GM12878 (cell line): Measurements from ENCODE around the gene ARHGEF37. TPM values are rescaled to one million over a fixed set of nuclear protein-coding genes. Genes with fewer than 3 reads are reported as not detected.

Experiments
- ATAC-seq: fragments of 200-7000 bp; cut with Tn5 transposase; 3 replicates; pipeline ENCODE4 v1.9.1; 2020; ENCODE audit warnings: mild to moderate bottlenecking, moderate library complexity
- BruUV-seq: library from RNA; stranded (reverse); fragments of 400-500 nt; replicated peaks from 2 replicates; lab custom pipeline; 2021; lab: Mats Ljungman, UMichigan
- CTCF ChIA-PET: fragments of 300-600 bp; sonication (Branson Sonifier 250); formaldehyde crosslinking; extraction: SDS; loops from one replicate; lab custom pipeline; 2021; ENCODE audit warnings: inconsistent platforms; lab: Yijun Ruan, JAX
- POLR2A ChIA-PET: fragments of 350-600 bp; formaldehyde crosslinking; extraction: SDS; loops from one replicate; lab custom pipeline; 2021; ENCODE audit warnings: inconsistent platforms; lab: Charles Lee
- RAD21 ChIA-PET: fragments of 300-600 bp; sonication (Branson Sonifier 250); formaldehyde crosslinking; loops from one replicate; lab custom pipeline; 2023; ENCODE audit warnings: antibody characterized with exemption; ENCODE audit not compliant: unreplicated experiment; lab: Charles Lee
- SMC1A ChIA-PET: fragments of 300-600 bp; sonication (Branson Sonifier 250); formaldehyde crosslinking; loops from one replicate; lab custom pipeline; 2023; ENCODE audit not compliant: unreplicated experiment, uncharacterized antibody; lab: Charles Lee
- DNase-seq: peaks from one replicate; pipeline ENCODE4 v3.0.0-alpha.2; 2011; ENCODE audit warnings: low read depth, low spot score
- FAIRE-seq: peaks from 3 replicates; lab custom pipeline; 2011; peaks lifted over from hg19 to GRCh38; lab: Jason Lieb, UNC
- H2AFZ ChIP-seq: 2 replicates; pipeline ENCODE4 v1.6.0; 2011; ENCODE audit warnings: low read depth, low read length, control low read depth; ENCODE audit not compliant: control insufficient read depth
- H3K27ac ChIP-seq: 2 replicates; pipeline ENCODE4 v1.5.1; 2011; ENCODE audit warnings: control low read depth; ENCODE audit not compliant: control insufficient read depth, insufficient read depth
- H3K27me3 ChIP-seq, 2 experiments: replicated peaks in 1 of 2; 2 replicates each; pipeline versions ENCODE4 v1.6.0 to v1.6.1; 2011; ENCODE audit warnings: low read length in 1 of 2; ENCODE audit not compliant: control insufficient read depth in 2 of 2, insufficient read depth in 2 of 2
- H3K36me3 ChIP-seq, 2 experiments: 2 replicates each; pipeline ENCODE4 v1.5.1; 2011; ENCODE audit warnings: low read length in 1 of 2; ENCODE audit not compliant: control insufficient read depth in 2 of 2, insufficient read depth in 2 of 2
- H3K4me1 ChIP-seq: 2 replicates; pipeline ENCODE4 v1.6.1; 2011; ENCODE audit warnings: mild to moderate bottlenecking, low read length, moderate library complexity, mixed read lengths; ENCODE audit not compliant: control insufficient read depth, insufficient read depth
- H3K4me2 ChIP-seq: 2 replicates; pipeline ENCODE4 v1.6.0; 2011; ENCODE audit warnings: control low read depth; ENCODE audit not compliant: control insufficient read depth, insufficient read depth
- H3K4me3 ChIP-seq: fragments of 200-600 bp; sonication (generic); 2 replicates; pipeline ENCODE4 v1.5.1; 2016
- H3K79me2 ChIP-seq: 2 replicates; pipeline ENCODE4 v1.6.0; 2011; ENCODE audit warnings: low read length; ENCODE audit not compliant: control insufficient read depth, insufficient read depth
- H3K9ac ChIP-seq: 2 replicates; pipeline ENCODE4 v1.8.0; 2011; ENCODE audit warnings: low read length, control low read depth, mixed read lengths; ENCODE audit not compliant: control insufficient read depth, insufficient read depth
- H3K9me3 ChIP-seq: replicated peaks from 3 replicates; pipeline ENCODE4 v1.5.1; 2011; ENCODE audit warnings: mild to moderate bottlenecking, low read length; ENCODE audit not compliant: control insufficient read depth, insufficient read depth
- H4K20me1 ChIP-seq: 2 replicates; pipeline ENCODE4 v1.6.0; 2011; ENCODE audit not compliant: control insufficient read depth, insufficient read depth
- BCL11A ChIP-seq: IDR thresholded peaks from 2 replicates; pipeline ENCODE4 v1.6.1; 2011; ENCODE audit warnings: low read depth, low read length
- CREM ChIP-seq: IDR thresholded peaks from 2 replicates; pipeline ENCODE4 v1.6.1; 2014; ENCODE audit warnings: antibody characterized with exemption, low read depth
- CTCF ChIP-seq, 3 experiments: IDR thresholded peaks in 2 of 3; conservative IDR thresholded peaks in 1 of 3; 2 replicates each; pipeline ENCODE4 v1.5.1; 2011; ENCODE audit warnings: low read depth in 3 of 3, low read length in 3 of 3, mild to moderate bottlenecking in 3 of 3, control low read depth in 2 of 3, moderate library complexity in 2 of 3, inconsistent platforms in 1 of 3, mixed read lengths in 1 of 3; ENCODE audit not compliant: control insufficient read depth in 2 of 3, insufficient read depth in 1 of 3; ENCODE audit errors: extremely low read depth in 1 of 3
- FOXK2 ChIP-seq: fragments of 450-650 bp; IDR thresholded peaks from 2 replicates; pipeline ENCODE4 v1.6.1; 2017; ENCODE audit warnings: mild to moderate bottlenecking, moderate library complexity
- JUNB ChIP-seq: IDR thresholded peaks from 2 replicates; pipeline ENCODE4 v1.6.1; 2016; ENCODE audit warnings: antibody characterized with exemption, mild to moderate bottlenecking
- MTA3 ChIP-seq: IDR thresholded peaks from 2 replicates; pipeline ENCODE4 v1.6.1; 2012; ENCODE audit warnings: low read length, inconsistent platforms, borderline replicate concordance
- NR2C2 ChIP-seq: IDR thresholded peaks from 2 replicates; pipeline ENCODE4 v1.6.1; 2011; ENCODE audit warnings: borderline replicate concordance, low read depth; ENCODE audit not compliant: control insufficient read depth, insufficient read length
- POLR2A ChIP-seq: IDR thresholded peaks from 2 replicates; pipeline ENCODE4 v1.6.1; 2011; ENCODE audit warnings: low read depth, mild to moderate bottlenecking, low read length
- SREBF1 ChIP-seq: IDR thresholded peaks from 2 replicates; pipeline ENCODE4 v1.6.1; 2012; ENCODE audit warnings: mild to moderate bottlenecking, low read length
- USF2 ChIP-seq: IDR thresholded peaks from 2 replicates; pipeline ENCODE4 v1.6.1; 2011; ENCODE audit warnings: low read depth, low read length, improper control_type of control experiment, borderline replicate concordance
- WGBS: methylation state at CpG from one replicate; pipeline ENCODE4 v1.1.6; 2016; ENCODE audit warnings: low lambda C conversion rate; ENCODE audit not compliant: insufficient replicate concordance, insufficient coverage; ENCODE audit errors: missing lambda C conversion rate; 5-methylcytosine and 5-hydroxymethylcytosine counted together
- in situ Hi-C: fragments of 300-500 bp; cut with MboI; formaldehyde crosslinking; loops from 9 replicates; pipeline ENCODE4 v1.14.3; 2018; ENCODE audit warnings: mixed read lengths
- intact Hi-C: fragments of 100-400 bp; cut with micrococcal nuclease; formaldehyde crosslinking; loops from one replicate; pipeline ENCODE4 v1.14.2; 2022; ENCODE audit not compliant: unreplicated experiment
- polyA plus RNA-seq, 11 experiments: library from polyadenylated mRNA; depleted of rRNA in 4 of 11; unstranded in 6 of 11; stranded (reverse) in 5 of 11; fragments of >200 nt; fragmentation: Nextera tagmentation in 4 of 11; fragmentation: Illumina TruSeq in 1 of 11; extraction: Ambion mirVana in 4 of 11; extraction: Trizol in 1 of 11; gene quantifications; 1 replicate in 1 of 11; 2 replicates in 10 of 11; pipeline versions ENCODE4 v1.2.1 to v1.2.3, GENCODE V29; 2011 to 2016; ENCODE audit warnings: inconsistent platforms in 2 of 11, missing spikeins in 2 of 11, low read depth in 1 of 11
- total RNA-seq, 4 experiments: library from RNA; depleted of rRNA in 3 of 4; stranded (reverse); fragments of >200 nt in 3 of 4; fragmentation: Illumina TruSeq in 1 of 4; extraction: Trizol in 1 of 4; gene quantifications; 2 replicates each; pipeline versions ENCODE4 v1.2.1 to v1.2.3, GENCODE V29; 2013 to 2021
- TF ChIP-seq, protein P1 (sequence below): IDR thresholded peaks from 2 replicates; pipeline ENCODE4 v1.6.1; 2011; ENCODE audit warnings: borderline replicate concordance, low read depth, mild to moderate bottlenecking, moderate library complexity, mixed read lengths, low read length; ENCODE audit not compliant: insufficient read depth; ENCODE audit errors: extremely low read length

Gene ARHGEF37
- total and polyA plus RNA-seq, 10 of the 15 experiments (the other 5 are each of a cell fraction or from before 2014, with no cell fraction given) = 0.16 to 1.1 (median 0.63) TPM

DNA sequence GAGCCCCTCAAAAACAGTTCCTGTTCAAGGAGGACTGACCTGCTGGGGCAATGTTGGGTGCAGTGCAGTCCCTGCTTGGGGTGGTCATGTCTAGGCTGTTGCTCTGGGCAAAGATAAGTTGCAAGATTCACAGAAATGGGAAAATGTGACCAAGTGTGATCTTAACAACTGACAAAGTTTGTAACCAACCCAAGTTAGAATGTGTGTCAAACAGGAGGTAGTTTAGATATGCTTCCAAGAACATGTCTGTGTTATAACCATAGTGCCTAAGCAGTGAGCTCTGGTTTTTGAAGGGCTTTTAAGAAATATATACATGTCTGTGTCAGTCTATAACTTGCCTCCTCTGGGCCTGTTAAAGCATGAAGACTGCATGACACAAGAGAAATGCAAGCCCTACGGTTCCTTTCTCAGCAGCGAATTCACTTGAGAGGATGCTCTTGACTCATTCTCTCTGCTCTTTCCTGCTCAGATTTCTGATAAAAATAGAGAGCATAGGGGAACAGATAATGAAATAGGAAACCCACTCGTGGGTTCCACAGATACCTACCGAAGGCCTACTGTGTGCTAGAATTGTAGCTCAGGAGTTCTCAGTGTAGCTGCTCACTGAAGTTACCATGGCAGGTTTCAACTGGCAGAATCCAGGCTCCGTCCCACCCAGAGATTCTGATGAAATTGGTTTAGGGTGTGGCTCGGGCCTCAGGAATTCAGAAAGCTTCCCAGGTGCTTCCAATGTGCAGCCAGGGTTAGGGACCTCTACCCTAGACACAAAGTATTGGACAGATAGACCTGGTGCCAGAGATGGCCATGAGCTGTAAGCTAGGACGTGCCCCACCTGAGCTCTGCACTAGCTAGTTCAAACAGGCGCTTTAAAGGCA, 52.4 kb downstream of the ARHGEF37 start:
- ATAC-seq (no peak), DNase-seq (no peak), FAIRE-seq (no peak)
- H3K4me3 ChIP-seq = no peak overlapping the region
- H4K20me1 ChIP-seq = no peaks in the 10 kb centered on the region
- no peak overlapping the region for H3K4me2 ChIP-seq
- BruUV-seq = no TSS peak
- SMC1A ChIA-PET = interaction anchor here (0.6 to 3.4 kb wide), 9 partner anchors 15 to 357 kb away, joined by 3 to 20 read pairs (median 4); partner anchors contain the start of gene SLC26A2
- no peaks in the 10 kb centered on the region for H3K9me3 ChIP-seq
- H3K36me3 ChIP-seq = no peaks in the 10 kb centered on the region
- RAD21 ChIA-PET = interaction anchor here (1.1 to 11.9 kb wide), 5 partner anchors 10 to 217 kb away, joined by 3 to 148 read pairs (median 5); no protein-coding TSS in a partner anchor
- POLR2A ChIA-PET = no interaction called here
- no peak overlapping the region for H2AFZ ChIP-seq
- 68% methylated on average over 8 of the region's 8 CpGs for WGBS
- no peaks in the 10 kb centered on the region for H3K27me3 ChIP-seq
- no peak overlapping the region for H3K27ac ChIP-seq
- intact Hi-C loops (loop anchor here (10.0 kb wide), 1 partner anchor 581 kb away; no protein-coding TSS in a partner anchor), in situ Hi-C loops (loop anchor here (10.0 kb wide), 1 partner anchor 591 kb away; no protein-coding TSS in a partner anchor)
- H3K9ac ChIP-seq = no peak overlapping the region
- peaks cover 12% of the 10 kb centered on the region for H3K4me1 ChIP-seq
- TF ChIP-seq CREM = no peak
- CTCF ChIA-PET = interaction anchor here (0.7 to 13.3 kb wide), 12 partner anchors 10 to 358 kb away, joined by 3 to 193 read pairs (median 4); no protein-coding TSS in a partner anchor
- H3K79me2 ChIP-seq = no peaks in the 10 kb centered on the region

DNA sequence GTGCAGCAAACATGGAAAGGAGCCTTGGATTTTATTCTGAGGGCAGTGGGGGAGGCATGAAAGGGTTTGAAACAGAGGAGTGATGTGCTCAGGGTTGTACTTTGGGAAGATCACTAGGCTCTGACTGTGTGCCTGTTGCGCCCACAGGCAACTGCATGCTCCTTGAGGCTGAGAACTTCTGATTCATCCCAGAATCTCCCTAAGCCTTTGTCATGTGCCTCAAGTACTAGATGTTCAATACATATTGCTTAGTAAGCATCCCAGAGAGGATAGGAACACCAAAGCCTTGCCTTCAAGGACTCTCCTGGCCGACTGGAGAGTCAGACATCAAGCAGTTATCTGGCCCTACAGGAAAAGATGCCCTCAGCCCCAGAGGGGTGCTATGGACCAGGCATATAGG, 54.1 kb downstream of the ARHGEF37 start:
- H3K4me2 ChIP-seq = no peak overlapping the region
- in situ Hi-C loops = loop anchor here (5.0 to 10.0 kb wide), 3 partner anchors 192 to 589 kb away; no protein-coding TSS in a partner anchor
- no peak overlapping the region for H2AFZ ChIP-seq
- ChIA-PET POLR2A (no interaction called here), CTCF (interaction anchor here (1.0 to 13.3 kb wide), 9 partner anchors 134 to 357 kb away, joined by 3 to 193 read pairs (median 22); no protein-coding TSS in a partner anchor), SMC1A (interaction anchor here (1.2 to 9.4 kb wide), 5 partner anchors 170 to 356 kb away, joined by 3 to 79 read pairs (median 18); no protein-coding TSS in a partner anchor), RAD21 (interaction anchor here (0.8 to 11.9 kb wide), 5 partner anchors 19 to 355 kb away, joined by 3 to 148 read pairs (median 23); partner anchors contain the start of gene SLC26A2)
- peaks cover 12% of the 10 kb centered on the region for H3K4me1 ChIP-seq
- 50% methylated on average over 2 of the region's 2 CpGs for WGBS
- ATAC-seq (no peak), FAIRE-seq (no peak), DNase-seq (no peak)
- BruUV-seq = no TSS peak
- H3K9me3 ChIP-seq = no peaks in the 10 kb centered on the region
- no peaks in the 10 kb centered on the region for H3K36me3 ChIP-seq
- no peak overlapping the region for H3K27ac ChIP-seq
- no peak overlapping the region for H3K9ac ChIP-seq
- no peaks in the 10 kb centered on the region for H3K79me2 ChIP-seq
- H3K27me3 ChIP-seq = no peaks in the 10 kb centered on the region
- no peaks in the 10 kb centered on the region for H4K20me1 ChIP-seq
- no peak overlapping the region for H3K4me3 ChIP-seq
- intact Hi-C loops = loop anchor here (5.0 to 10.0 kb wide), 2 partner anchors 142 to 579 kb away; no protein-coding TSS in a partner anchor
- TF ChIP-seq, protein P1, sequence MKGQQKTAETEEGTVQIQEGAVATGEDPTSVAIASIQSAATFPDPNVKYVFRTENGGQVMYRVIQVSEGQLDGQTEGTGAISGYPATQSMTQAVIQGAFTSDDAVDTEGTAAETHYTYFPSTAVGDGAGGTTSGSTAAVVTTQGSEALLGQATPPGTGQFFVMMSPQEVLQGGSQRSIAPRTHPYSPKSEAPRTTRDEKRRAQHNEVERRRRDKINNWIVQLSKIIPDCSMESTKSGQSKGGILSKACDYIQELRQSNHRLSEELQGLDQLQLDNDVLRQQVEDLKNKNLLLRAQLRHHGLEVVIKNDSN = no peak
- TF ChIP-seq MTA3 (no peak), BCL11A (no peak), JUNB (no peak), NR2C2 (no peak), CTCF (IDR thresholded peaks at IDR 0.05 in 2 of 3, conservative IDR thresholded peaks at IDR 0.05 in 1 of 3; ENCODE audit: control insufficient read depth in 2 of 3, extremely low read depth in 1 of 3, insufficient read depth in 1 of 3, low read depth in 3 of 3, low read length in 3 of 3) (no peak), SREBF1 (no peak), USF2 (no peak), FOXK2 (no peak), POLR2A (no peak)
